Activated T-cell treated with anti-CD3 and anti-CD28 coated beads, Interleukin-2, amount 50 U/mL, for 4 hours (primary cell): Measurements from ENCODE around the gene MTM1. TPM values are rescaled to one million over a fixed set of nuclear protein-coding genes. Genes with fewer than 3 reads are reported as not detected.

Source experiments
- ATAC-seq, 2 donors: fragments of 200-7000 bp; cut with Tn5 transposase; one replicate each; pipeline ENCODE4 v1.10.0; 2021
- DNase-seq: peaks from one replicate; pipeline ENCODE4 v3.0.0-alpha.2; 2020
- H3K27me3 Mint-ChIP-seq: one replicate; pipeline ENCODE4 v1.8.0; 2021; ENCODE audit warnings: low read depth, mixed read lengths
- H3K36me3 Mint-ChIP-seq: one replicate; pipeline ENCODE4 v1.8.0; 2022; ENCODE audit warnings: mixed read lengths; ENCODE audit not compliant: insufficient read depth
- H3K4me1 Mint-ChIP-seq: one replicate; pipeline ENCODE4 v1.8.0; 2021; ENCODE audit warnings: low read depth, mixed read lengths
- H3K4me3 Mint-ChIP-seq: one replicate; pipeline ENCODE4 v1.8.0; 2021; ENCODE audit warnings: mild to moderate bottlenecking, moderate library complexity, mixed read lengths
- H3K9me3 Mint-ChIP-seq: one replicate; pipeline ENCODE4 v1.8.0; 2021; ENCODE audit warnings: mixed read lengths
- total RNA-seq, 3 donors: library from RNA; stranded (reverse); gene quantifications; one replicate each; pipeline ENCODE4 v1.2.1, GENCODE V29; 2021

The MTM1 gene
- total RNA-seq, 3 donors from 2014 or later: 14.9 to 17.2 (median 15.4) TPM

GRCh38 chrX:150543230-150544155 is 24.9 kb upstream of the MTM1 start:
- no peaks in the 10 kb centered on the region for H3K27me3 Mint-ChIP-seq
- H3K4me3 Mint-ChIP-seq: no peak overlapping the region
- no peak for DNase-seq
- H3K36me3 Mint-ChIP-seq: no peaks in the 10 kb centered on the region
- ATAC-seq: no peak
- H3K4me1 Mint-ChIP-seq: peaks cover 13% of the 10 kb centered on the region
- no peaks in the 10 kb centered on the region for H3K9me3 Mint-ChIP-seq

DNA sequence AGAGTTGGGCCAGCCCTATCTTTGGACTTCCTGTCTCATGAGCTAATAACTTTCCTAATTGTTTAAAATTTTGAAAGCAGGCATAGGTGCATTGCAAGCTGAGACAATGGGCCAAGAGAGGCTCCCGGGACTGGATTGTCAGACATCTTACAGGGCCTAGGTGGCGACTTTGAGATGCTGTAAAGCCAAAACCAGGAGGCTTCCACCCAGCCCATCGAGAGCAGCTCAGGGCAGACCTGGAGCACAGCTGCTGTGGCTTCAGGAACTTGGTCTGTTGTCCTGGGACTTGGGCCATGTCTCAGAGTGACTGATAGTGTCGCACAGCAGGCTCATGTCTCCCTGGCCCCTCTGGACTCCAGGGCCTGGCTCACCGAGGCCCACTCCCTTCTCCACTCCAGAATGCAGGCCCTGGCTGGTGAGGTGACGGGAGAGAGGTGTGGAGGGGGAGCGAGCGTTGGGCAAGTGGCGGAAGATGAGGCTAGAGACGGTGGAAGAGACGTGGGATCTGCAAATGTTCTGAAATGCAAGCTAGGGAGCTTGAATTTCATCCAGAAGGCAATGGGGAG is 24.1 kb upstream of the MTM1 start:
- H3K9me3 Mint-ChIP-seq: no peaks in the 10 kb centered on the region
- DNase-seq (no peak), ATAC-seq (no peak)
- no peaks in the 10 kb centered on the region for H3K27me3 Mint-ChIP-seq
- H3K4me1 Mint-ChIP-seq: peaks cover 16% of the 10 kb centered on the region
- H3K36me3 Mint-ChIP-seq: no peaks in the 10 kb centered on the region
- H3K4me3 Mint-ChIP-seq: no peak overlapping the region

DNA sequence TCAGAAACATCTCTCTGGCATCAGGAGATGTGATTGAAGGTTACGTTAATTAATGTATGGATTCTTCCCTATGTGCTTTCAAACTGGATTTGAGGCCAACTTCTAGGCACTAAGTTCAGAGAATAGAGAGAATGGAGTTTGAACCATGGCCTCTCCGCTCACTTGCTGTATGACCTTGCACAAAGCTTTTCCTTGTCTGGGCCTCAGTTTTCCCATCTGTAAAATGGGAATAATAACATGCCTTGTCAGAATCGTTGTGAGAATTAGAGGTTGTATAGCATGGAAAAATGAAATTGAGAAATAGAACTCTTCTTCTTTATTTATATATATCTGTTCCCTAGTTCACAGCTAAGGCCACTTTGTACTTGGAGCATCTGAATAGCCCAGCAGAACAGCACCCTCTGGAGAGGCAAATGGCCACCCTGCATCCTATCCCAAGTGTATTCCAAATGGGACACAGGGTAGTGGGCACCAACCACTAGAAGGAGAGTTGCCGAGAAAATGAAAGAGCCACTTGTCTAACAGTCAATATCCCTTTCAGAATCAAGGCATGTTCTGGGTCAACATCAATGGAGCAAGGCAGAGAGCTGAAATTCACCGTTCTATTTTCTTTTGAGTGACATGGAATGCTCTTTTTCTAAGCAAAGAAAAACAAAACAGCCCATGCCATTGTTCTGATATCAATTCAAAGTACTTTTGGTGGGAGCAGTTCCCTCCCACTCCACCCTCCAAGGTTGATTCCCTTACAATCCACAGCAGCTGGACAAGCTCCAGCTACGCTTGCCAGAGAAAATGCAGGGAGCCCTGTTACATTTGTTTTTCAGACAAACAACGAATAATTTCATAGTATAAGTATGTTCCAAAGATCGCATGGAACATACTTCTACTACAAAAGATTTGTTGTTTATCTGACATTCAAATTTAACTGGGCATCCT is 23.3 kb upstream of the MTM1 start:
- no peak overlapping the region for H3K4me3 Mint-ChIP-seq
- DNase-seq (no peak), ATAC-seq (no peak)
- H3K27me3 Mint-ChIP-seq: no peaks in the 10 kb centered on the region
- no peaks in the 10 kb centered on the region for H3K36me3 Mint-ChIP-seq
- H3K4me1 Mint-ChIP-seq: peaks cover 16% of the 10 kb centered on the region
- no peaks in the 10 kb centered on the region for H3K9me3 Mint-ChIP-seq

DNA sequence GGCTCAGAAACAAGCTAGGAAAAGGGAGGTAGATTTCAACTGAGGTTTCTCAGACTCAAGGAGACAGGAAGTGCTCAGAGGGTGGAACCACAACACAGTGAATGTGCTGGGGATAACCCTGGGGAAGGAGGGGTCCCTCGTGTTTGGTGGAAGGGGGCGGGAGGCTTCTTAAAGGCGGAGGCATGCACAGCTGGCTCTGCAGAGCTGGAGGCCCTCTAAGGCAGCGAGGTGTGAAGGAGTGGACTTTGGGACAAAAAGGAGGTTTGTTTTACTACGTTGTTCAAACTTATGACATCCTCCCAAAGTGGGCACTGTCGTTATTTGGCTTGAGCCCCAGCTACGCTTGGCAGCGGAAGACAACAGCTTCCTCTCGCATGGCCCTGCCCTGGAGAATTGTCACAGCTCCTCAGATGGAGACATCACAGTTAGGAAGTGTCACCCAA is 21.7 kb upstream of the MTM1 start:
- Mint-ChIP-seq H3K27me3 (no peaks in the 10 kb centered on the region), H3K36me3 (no peaks in the 10 kb centered on the region), H3K9me3 (no peaks in the 10 kb centered on the region), H3K4me3 (peak overlapping the region; percentile 48), H3K4me1 (peaks cover 16% of the 10 kb centered on the region)
- ATAC-seq (peak; percentile 33 to 56), DNase-seq (peak; percentile 20)

DNA sequence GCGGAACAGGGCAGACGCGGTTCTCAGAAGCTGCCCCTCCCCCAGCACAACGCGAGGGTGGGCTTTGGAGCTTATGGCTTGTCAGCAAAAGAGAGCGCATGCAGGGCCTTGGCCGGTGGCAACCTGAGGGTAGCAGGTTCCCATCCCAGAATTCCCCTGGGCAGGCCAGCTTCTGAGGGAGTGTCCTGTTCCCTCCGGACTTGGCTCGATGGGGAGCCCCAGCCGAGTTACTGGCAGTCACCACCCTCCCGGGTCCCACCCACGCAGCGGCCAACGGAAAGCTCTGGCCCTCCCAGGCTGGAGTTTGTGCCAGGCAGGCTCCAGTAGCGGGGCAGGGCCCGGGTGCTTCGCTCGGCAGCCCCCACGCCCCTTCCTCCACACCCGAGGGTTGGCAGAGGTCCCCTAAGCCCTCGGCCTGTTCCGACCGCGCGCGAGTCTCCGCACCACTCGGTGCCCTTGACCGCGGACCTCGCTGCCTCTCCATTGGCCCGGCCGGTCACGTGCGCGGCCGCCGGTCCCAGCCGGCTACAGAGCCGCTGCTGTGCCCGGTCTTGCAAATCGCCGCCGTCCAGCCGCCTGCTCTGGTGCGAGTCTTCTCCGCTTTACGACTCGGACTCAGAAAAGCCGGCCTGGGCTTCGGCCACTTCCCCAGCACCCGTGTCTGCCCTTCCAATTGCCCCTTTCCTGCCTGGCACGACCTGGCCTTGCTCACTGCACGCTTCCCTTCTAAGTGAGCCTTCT is 20.9 kb upstream of the MTM1 start:
- Mint-ChIP-seq H3K27me3 (no peaks in the 10 kb centered on the region), H3K4me3 (peak overlapping the region; percentile 60), H3K9me3 (no peaks in the 10 kb centered on the region), H3K4me1 (peaks cover 16% of the 10 kb centered on the region), H3K36me3 (no peaks in the 10 kb centered on the region)
- ATAC-seq: peak; percentile 46 to 58
- DNase-seq: no peak

DNA sequence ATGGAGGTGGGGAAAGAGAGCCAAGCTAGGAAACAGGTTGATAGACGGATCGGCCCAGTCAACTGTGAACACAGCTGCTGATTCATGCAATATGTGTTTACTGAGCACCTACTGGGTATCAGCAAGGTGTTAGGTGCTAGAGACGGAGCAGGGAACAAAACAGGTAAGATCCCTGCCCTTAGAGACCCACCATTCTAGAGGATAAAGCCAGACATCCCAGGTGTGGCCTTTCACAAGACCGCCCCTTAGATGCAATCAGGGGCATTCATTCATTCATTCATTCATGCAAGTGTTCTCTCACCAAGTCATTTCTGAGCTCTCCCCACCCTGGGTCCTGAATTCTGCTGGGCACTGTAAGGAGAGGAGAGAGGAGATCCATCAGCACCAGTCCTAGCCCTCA is 20.2 kb upstream of the MTM1 start:
- no peak for ATAC-seq
- no peaks in the 10 kb centered on the region for H3K36me3 Mint-ChIP-seq
- H3K9me3 Mint-ChIP-seq: no peaks in the 10 kb centered on the region
- H3K4me3 Mint-ChIP-seq: peak overlapping the region; percentile 60
- no peak for DNase-seq
- peaks cover 16% of the 10 kb centered on the region for H3K4me1 Mint-ChIP-seq
- H3K27me3 Mint-ChIP-seq: no peaks in the 10 kb centered on the region

GRCh38 chrX:150548684-150549083 is 19.7 kb upstream of the MTM1 start:
- Mint-ChIP-seq H3K27me3 (no peaks in the 10 kb centered on the region), H3K9me3 (no peaks in the 10 kb centered on the region), H3K4me1 (peaks cover 16% of the 10 kb centered on the region), H3K36me3 (no peaks in the 10 kb centered on the region), H3K4me3 (no peak overlapping the region)
- no peak for DNase-seq
- peak in 1 of 2 donors; percentile 33 for ATAC-seq

DNA sequence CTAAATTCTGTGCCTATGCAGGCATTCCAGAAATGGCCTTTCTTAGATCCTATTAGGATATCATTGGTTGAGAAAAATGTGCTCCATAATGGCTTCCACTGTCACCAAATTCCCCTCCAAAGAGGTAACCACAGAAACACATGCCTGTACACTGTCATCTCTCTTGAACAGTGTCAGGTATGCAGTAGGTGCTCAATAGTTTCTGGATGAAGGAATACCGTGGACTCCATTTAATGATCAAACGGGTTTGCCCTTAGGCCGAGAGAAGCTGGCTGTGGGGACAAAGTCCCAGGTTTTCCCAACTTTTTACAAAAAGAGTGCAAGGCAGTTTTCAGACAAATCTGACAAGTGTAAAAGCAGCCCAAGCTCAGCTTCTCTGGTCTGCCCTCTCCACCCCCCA is 16.5 kb upstream of the MTM1 start:
- no peaks in the 10 kb centered on the region for H3K36me3 Mint-ChIP-seq
- ATAC-seq (no peak), DNase-seq (no peak)
- H3K4me3 Mint-ChIP-seq: no peak overlapping the region
- no peaks in the 10 kb centered on the region for H3K9me3 Mint-ChIP-seq
- peaks cover 6% of the 10 kb centered on the region for H3K4me1 Mint-ChIP-seq
- no peaks in the 10 kb centered on the region for H3K27me3 Mint-ChIP-seq

- Mint-ChIP-seq H3K9me3 (no peaks in the 10 kb centered on the region), H3K36me3 (no peaks in the 10 kb centered on the region), H3K27me3 (no peaks in the 10 kb centered on the region), H3K4me1 (no peaks in the 10 kb centered on the region), H3K4me3 (no peak overlapping the region)
- DNase-seq: no peak
- ATAC-seq: no peak
These were observed 10.0 kb upstream of the MTM1 start for GRCh38 chrX:150558424-150558823.

- ATAC-seq (no peak), DNase-seq (no peak)
- Mint-ChIP-seq H3K27me3 (no peaks in the 10 kb centered on the region), H3K4me3 (no peak overlapping the region), H3K4me1 (peaks cover 3% of the 10 kb centered on the region), H3K36me3 (no peaks in the 10 kb centered on the region), H3K9me3 (no peaks in the 10 kb centered on the region)
These were observed 3.6 kb upstream of the MTM1 start for GRCh38 chrX:150564838-150565237.

GRCh38 chrX:150565551-150565950 is 2.9 kb upstream of the MTM1 start:
- Mint-ChIP-seq H3K4me1 (peaks cover 10% of the 10 kb centered on the region), H3K4me3 (no peak overlapping the region), H3K9me3 (no peaks in the 10 kb centered on the region), H3K27me3 (no peaks in the 10 kb centered on the region), H3K36me3 (no peaks in the 10 kb centered on the region)
- DNase-seq (no peak), ATAC-seq (no peak)

DNA sequence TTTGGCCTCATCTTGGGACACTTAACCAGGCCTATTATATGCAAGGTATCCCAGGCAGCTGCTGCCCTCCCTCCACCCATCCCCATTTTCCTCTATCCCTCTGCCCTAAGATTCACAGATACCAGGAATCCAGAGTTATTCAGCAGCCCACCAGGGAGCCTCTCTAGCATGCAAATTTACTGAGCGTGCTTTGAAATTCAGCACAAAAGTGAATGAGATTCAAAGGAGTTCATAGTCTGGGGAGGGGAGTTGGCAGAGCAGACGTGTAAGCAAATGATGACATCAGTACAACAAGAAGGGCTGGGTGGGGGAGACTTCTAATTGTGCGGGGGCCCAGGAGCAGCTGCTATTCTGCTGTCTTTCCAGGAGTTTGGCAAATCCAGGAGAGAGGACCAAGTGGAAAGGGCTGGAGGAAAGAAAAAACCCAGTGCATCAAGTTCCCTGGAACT is 1.7 kb upstream of the MTM1 start:
- ATAC-seq (no peak), DNase-seq (no peak)
- no peaks in the 10 kb centered on the region for H3K27me3 Mint-ChIP-seq
- no peak overlapping the region for H3K4me3 Mint-ChIP-seq
- peaks cover 18% of the 10 kb centered on the region for H3K4me1 Mint-ChIP-seq
- no peaks in the 10 kb centered on the region for H3K9me3 Mint-ChIP-seq
- H3K36me3 Mint-ChIP-seq: no peaks in the 10 kb centered on the region

DNA sequence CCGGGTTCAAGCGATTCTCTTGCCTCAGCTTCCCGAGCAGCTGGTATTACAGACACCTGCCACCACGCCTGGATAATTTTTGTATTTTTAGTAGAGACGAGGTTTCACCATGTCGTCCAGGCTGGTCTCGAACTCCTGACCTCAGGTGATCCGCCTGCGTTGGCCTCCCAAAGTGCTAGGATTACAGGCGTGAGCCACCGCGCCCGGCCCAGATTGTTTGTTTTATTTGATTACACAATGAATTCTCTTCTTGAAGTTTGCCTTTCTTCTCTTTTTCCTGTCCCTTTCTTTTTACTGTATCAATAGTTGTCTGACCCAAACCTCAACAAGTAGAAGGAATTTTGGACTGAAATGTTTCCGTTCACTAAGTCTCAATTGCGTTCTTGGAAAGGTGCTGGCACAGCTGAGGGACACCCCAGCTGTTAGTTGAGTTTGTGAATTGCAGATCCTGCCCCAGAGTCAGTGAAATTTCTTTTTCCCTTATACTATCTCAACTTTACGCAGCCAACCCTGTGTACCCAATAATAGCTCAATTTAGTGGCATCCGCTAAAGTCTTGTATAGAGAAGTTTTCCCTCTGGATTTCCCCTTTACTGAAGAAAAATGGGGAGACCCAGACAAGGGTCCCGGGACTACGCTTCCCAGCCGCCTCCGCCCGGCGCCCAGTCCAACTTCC is 639 bp upstream of the MTM1 start:
- H3K4me1 Mint-ChIP-seq: peaks cover 28% of the 10 kb centered on the region
- no peaks in the 10 kb centered on the region for H3K9me3 Mint-ChIP-seq
- ATAC-seq (no peak), DNase-seq (no peak)
- H3K27me3 Mint-ChIP-seq: no peaks in the 10 kb centered on the region
- H3K4me3 Mint-ChIP-seq: peak overlapping the region; percentile 68
- no peaks in the 10 kb centered on the region for H3K36me3 Mint-ChIP-seq
